ENCODE measurements around the gene HCFC2.
"Not testable (repeated sequence)": the region's sequence is repeated elsewhere in the genome, so short reads cannot be mapped to it uniquely, and the experiment has no call there.

HCFC2 gene

DNA sequence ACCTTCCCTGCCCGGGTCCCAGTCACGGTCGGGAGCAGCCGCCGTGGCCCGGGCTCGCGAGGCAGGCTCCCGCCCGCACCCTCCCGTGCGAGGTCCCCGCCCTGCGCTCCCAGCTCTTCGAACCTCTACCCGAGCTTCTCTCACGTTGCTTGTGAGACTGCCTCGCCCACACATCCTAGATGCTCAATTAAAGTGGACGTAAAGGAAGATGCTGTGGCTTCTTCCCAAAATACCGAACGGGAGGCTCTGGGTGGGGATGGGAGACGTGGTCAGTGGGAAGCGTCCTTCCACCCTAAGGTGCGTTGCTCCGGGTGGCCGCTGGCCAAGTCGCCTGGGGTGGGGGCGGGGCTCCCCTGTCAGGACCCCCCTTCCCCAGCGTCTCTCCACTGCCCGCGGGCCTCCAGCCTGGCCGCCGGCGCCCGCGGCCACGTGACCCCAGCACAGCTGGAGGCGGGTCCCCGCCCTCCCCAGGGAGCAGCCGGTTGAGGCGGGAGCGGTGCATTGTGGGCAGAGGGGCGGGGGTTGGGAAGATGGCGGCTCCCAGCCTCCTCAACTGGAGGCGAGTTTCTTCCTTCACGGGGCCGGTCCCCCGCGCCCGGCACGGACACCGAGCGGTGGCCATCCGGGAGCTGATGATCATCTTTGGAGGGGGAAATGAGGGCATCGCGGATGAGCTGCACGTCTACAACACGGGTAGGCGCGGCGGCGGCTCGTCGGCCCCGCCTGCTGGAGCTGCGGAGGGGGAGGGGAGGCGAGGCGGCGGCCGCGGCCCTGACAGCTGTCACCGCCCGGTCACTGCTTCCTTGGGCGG lies at the start of gene HCFC2:
HCFC2 (plus strand) TSS at position 501 of the 811 bp plus-strand sequence; CDS start at position 531, 30 bp downstream.
- peak; percentile 96 for DNase-seq

GRCh38 chr12:104021862-104022261 lies 42.5 kb upstream of the HCFC2 start:
- DNase-seq: not testable (repeated sequence)

GRCh38 chr12:104022786-104023185 lies 41.5 kb upstream of the HCFC2 start:
- no peak for DNase-seq

GRCh38 chr12:104023710-104024109 lies 40.6 kb upstream of the HCFC2 start:
- DNase-seq: no peak

GRCh38 chr12:104024348-104024747 lies 40.0 kb upstream of the HCFC2 start:
- DNase-seq: no peak

DNA sequence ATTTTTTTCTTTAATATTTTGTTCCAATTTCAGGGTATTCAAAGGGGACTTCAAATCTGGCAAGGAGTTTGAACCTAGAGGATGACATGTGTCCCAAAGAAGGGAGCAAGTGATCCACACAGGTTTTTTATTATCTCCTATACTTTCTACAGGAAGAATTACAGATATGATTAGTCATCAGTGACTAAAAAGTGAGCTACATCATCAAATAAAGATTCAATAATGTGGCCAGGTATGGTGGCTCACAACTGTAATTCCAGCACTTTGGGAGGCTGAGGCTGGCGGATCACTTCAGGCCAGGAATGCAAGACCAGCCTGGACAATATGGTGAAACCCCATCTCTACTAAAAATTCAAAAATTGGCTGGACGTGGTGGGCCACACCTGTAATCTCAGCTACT lies 38.6 kb upstream of the HCFC2 start:
- no peak for DNase-seq

- peak; percentile 51 for DNase-seq
Measured at GRCh38 chr12:104026841-104027599, 37.3 kb upstream of the HCFC2 start.

DNA sequence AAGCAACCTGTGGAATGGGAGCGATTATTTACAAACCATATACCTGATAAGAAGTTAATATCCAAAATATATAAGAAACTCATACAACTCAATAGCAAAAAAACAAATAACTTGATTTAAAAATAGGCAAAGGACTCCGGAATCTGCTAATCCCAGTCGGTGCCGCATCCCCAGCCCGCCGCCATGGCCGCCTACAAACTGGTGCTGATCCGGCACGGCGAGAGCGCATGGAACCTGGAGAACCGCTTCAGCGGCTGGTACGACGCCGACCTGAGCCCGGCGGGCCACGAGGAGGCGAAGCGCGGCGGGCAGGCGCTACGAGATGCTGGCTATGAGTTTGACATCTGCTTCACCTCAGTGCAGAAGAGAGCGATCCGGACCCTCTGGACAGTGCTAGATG lies 33.7 kb upstream of the HCFC2 start:
- DNase-seq: not testable (repeated sequence)

- DNase-seq: not testable (repeated sequence)
Measured at GRCh38 chr12:104036143-104036542, 28.2 kb upstream of the HCFC2 start.

GRCh38 chr12:104039769-104040168 lies 24.6 kb upstream of the HCFC2 start:
- DNase-seq: not testable (repeated sequence)

DNA sequence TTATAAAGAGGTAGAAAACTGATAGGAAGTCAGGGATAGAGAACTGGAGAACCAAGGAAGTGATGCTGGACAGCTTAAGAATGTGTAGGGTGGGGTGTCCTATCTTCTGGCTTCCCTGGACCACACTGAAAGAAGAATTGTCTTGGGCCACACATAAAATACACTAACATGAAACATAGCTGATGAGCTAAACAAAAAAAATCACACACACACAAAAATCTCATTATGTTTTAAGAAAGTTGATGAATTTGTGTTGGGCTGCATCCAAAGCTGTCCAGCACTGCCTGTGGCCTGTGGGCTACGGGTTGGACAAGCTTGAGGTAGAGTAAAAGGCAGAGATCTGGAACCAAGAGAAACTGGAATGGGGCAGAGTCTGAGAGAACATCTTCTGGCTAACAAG lies 21.8 kb upstream of the HCFC2 start:
- no peak for DNase-seq

DNA sequence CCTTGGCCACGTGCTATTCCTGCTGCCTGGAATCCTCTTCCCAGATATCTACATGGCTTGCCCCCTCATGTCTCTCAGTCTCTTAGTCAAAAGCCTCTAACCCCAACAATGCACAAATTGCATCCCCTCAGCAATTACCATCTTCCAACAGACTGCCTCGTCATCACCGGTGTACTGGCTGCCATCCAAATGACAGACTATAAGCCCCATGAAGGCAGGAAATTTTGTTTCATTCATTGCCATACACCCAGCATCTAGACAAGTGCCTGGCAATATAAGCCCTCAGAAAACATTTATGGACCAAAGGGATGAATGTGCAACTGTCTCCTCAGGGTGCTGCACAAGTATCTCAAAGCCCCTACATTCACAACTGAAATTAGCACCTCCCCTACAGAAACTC lies 20.2 kb upstream of the HCFC2 start:
- no peak for DNase-seq

DNA sequence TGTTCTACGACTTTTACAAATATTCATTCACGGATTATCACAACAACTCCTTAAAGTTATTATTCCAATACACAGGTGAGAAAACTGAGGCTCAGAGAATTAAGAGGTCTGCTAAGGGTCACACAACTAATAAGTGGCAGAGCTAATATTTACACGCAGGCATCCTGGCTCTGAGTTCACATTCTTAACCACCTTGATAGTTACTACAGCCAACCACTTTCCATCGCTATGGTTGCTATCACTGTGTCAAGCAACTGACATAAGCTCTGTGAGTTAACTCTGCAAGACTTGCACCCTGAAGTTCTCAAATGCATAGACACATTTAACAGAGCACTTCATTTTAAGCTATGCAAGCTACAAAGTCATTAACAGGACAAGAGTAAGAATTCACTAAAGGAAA lies 18.0 kb upstream of the HCFC2 start:
- DNase-seq: no peak

GRCh38 chr12:104048162-104048561 lies 16.2 kb upstream of the HCFC2 start:
- no peak for DNase-seq

GRCh38 chr12:104048811-104049210 lies 15.5 kb upstream of the HCFC2 start:
- DNase-seq: no peak

DNA sequence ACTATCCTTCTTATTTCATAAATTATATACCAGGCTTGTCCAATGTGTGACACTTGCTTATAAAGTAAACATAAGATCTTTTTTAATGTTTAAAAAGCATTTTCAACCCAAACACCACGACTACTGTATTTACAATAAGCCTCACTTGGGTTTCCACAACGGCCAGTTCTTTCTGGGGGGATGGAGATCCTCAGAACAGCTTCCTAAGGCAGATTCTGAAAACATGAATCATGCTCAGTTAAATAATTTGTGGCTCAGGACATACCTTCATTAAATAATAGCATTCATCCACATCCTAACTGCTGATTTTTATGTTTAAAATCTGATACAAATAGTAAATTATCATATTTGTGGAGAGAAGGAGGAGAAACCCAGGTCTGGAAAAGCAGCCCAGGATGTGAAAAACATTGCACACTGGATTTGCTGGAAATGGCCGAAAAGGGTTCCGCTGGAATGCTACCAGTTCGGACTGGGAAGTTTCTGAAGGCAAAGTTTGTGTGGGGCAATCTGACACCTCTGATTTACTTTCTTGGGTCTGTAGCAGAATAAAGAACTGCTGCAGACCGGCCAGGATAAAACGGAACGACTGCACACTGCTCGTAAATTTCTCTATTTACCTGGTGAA lies 14.9 kb upstream of the HCFC2 start:
- DNase-seq: no peak

GRCh38 chr12:104049903-104050356 lies 14.4 kb upstream of the HCFC2 start, which contains the start of gene GLT8D2:
Gene GLT8D2, minus strand, starts transcription at chr12:104050187. Its CDS starts 30,539 bp downstream, at chr12:104019648.
- no peak for DNase-seq

- DNase-seq: no peak
Measured at GRCh38 chr12:104050436-104050835, 13.9 kb upstream of the HCFC2 start.

DNA sequence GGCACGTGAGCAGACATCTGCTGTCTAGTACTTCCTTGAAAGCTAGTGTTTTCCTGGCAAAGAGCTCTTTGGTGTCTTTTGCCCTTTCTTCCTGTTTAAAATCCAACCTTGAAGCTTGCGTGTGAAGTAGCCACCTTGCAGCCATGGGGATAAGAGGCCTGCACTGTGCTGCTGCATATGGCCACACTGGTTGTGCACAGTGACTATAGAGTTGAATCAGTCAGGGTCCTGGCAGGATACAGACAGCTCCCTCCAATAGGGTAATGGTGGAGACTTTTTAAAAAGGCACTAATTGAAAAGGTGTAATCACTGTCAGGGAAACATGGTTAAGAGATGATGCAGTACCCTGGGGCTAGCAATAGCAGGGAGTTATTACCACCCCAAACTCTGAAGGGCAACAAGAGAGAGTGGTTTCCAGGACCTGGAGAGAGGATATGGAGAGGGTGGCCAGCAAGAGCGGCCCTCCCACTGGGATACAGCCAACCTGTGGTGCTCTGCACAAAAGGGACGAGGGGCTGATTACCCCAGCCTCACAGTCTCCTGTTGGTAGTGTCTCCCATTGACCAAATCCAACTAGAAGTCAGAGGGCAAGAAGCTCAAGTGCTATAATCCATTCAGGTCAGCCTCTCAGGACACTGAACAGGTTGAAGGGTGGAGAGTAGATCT lies 9.5 kb upstream of the HCFC2 start:
- DNase-seq: no peak

DNA sequence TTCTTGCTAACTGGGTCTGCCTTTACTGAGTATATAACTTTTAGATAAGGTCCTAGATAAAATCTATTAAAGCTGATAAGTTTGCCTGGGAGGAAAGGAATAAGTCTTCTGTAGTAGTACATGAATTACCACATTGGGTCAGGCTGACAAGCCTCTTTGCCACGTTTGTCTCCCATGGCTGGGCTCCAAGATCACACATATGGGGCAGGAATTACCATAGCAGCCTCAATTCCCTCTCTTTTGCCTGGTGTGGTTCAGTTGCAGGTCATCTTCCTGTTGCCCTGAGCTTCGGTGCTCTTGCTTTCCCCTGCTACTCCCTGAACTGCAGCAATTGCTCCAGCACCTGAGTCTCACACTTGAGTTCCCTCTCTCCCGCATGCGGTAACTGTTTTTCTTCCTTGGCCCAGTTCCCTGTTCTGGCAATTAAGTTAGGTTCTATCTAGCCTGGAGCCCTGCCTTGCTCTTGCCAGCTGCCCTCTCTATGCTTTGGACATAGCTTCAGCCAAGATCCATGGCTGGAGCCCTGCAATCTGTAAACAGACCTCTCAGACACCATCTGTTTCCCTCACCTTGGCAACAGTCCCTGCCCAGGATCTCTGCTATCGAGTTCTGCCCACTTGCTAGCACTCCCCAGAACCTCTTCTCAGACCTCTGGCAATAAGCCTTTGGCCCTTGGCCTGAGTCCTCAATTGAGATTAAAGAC lies 8.5 kb upstream of the HCFC2 start:
- peak; percentile 83 for DNase-seq

DNA sequence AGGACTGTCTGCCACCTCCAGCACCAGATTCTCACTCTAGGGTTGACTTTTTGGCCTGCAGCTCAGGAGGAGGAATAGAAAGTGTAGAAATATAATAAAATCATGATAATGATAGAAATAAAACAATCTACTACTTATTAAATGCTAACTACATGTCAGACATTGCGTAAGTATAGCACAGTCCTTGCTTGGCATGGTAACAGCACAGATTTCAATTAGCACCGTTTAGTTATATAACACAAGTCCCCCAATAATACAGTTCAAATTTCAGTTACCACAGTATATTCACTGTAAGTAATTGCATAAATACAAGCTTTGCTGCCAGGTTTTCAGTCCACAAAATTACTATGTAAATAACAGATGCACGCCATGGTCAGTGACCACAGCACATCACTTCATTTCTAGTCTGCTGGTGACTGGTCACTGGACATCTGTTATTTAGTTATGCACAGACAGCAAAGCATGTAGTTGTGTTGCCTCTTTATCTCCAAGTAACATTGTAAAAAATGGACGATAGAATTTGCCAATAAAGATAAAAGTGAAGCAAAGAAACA lies 7.8 kb upstream of the HCFC2 start:
- no peak for DNase-seq

DNA sequence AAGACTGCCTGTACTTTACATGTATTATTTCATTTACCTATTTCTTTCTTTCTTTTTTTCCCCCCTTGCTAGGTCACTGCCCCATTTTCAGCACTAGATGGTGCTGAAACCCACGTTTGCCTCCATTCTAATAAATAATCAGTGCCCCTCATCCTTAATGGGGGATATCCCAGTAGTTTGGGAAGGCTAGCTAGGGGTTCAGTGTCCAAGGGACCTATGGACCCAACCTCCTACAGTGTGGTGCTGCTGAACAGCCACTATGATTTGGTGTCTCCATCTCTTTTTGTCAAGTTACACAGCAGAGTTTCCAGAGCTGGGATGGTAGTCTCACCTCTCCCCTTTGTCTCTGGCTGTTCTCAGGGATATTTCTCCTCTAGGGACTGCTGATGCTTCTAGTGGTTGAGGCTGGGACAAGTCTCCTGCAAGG lies 6.5 kb upstream of the HCFC2 start:
- DNase-seq: peak; percentile 79
